22Rv1 (cell line): ENCODE data around the gene SH3RF1.

Experiments used
- ZFX ChIP-seq: fragments of 450-650 bp; IDR thresholded peaks from 2 replicates; pipeline ENCODE4 v1.6.1; 2017; ENCODE audit warnings: antibody characterized with exemption, borderline replicate concordance
- TF ChIP-seq, protein P1 (sequence below): fragments of 450-650 bp; IDR thresholded peaks from 2 replicates; pipeline ENCODE4 v1.5.1; 2017; ENCODE audit warnings: mild to moderate bottlenecking

GRCh38 chr4:169225058-169225751 lies 45.6 kb downstream of the SH3RF1 start:
- TF ChIP-seq, protein P1, sequence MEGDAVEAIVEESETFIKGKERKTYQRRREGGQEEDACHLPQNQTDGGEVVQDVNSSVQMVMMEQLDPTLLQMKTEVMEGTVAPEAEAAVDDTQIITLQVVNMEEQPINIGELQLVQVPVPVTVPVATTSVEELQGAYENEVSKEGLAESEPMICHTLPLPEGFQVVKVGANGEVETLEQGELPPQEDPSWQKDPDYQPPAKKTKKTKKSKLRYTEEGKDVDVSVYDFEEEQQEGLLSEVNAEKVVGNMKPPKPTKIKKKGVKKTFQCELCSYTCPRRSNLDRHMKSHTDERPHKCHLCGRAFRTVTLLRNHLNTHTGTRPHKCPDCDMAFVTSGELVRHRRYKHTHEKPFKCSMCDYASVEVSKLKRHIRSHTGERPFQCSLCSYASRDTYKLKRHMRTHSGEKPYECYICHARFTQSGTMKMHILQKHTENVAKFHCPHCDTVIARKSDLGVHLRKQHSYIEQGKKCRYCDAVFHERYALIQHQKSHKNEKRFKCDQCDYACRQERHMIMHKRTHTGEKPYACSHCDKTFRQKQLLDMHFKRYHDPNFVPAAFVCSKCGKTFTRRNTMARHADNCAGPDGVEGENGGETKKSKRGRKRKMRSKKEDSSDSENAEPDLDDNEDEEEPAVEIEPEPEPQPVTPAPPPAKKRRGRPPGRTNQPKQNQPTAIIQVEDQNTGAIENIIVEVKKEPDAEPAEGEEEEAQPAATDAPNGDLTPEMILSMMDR, result no peak
- TF ChIP-seq ZFX, result no peak
